ENCODE data around the gene RBM5. TPM values are rescaled to one million over a fixed set of nuclear protein-coding genes. Genes with fewer than 3 reads are reported as not detected.
A peak's percentile ranks its signal among the peaks of the same experiment; 100 is the strongest.

The RBM5 gene
- total and polyA plus RNA-seq, 2 donors from 2014 or later: 51.0 to 149 TPM

- Histone ChIP-seq H3K36me3 (ENCODE audit: control insufficient read depth in 2 of 3, insufficient read depth in 3 of 3, low read length in 3 of 3) (no peaks in the 10 kb centered on the region), H3K27me3 (ENCODE audit: control insufficient read depth, insufficient read depth, low read length) (no peaks in the 10 kb centered on the region), H3K9ac (ENCODE audit: low read length in 3 of 3) (no peak overlapping the region), H3K27ac (ENCODE audit: low read depth in 2 of 2, low read length in 2 of 2) (no peak overlapping the region), H3K4me3 (ENCODE audit: low read length in 3 of 3) (no peak overlapping the region), H3K4me1 (ENCODE audit: control insufficient read depth in 2 of 3, insufficient read depth in 2 of 3, low read depth in 1 of 3, low read length in 3 of 3) (peaks cover 3 to 14% (median 5%) of the 10 kb centered on the region in 3 donors), H3K9me3 (ENCODE audit: control insufficient read depth in 2 of 3, insufficient read depth in 1 of 3, low read length in 3 of 3) (no peaks in the 10 kb centered on the region)
- no peak for TF ChIP-seq CTCF (IDR thresholded peaks at IDR 0.05; ENCODE audit: borderline replicate concordance, extremely low read depth, insufficient read depth)
- DNase-seq: no peak
- intact Hi-C loops (cut with DNase I): no loop called here
- no peak for FAIRE-seq
Measured at GRCh38 chr3:50133283-50133615, 44.5 kb downstream of the RBM5 start.

- H3K4me1 ChIP-seq (ENCODE audit: control insufficient read depth in 2 of 3, insufficient read depth in 2 of 3, low read depth in 1 of 3, low read length in 3 of 3): peaks cover 6 to 17% (median 9%) of the 10 kb centered on the region in 3 donors
- FAIRE-seq: no peak
Measured at GRCh38 chr3:50134367-50134766, 45.6 kb downstream of the RBM5 start.

GRCh38 chr3:50135964-50136363 is 47.2 kb downstream of the RBM5 start:
- Histone ChIP-seq H3K27me3 (ENCODE audit: control insufficient read depth, insufficient read depth, low read length) (no peaks in the 10 kb centered on the region), H3K36me3 (ENCODE audit: control insufficient read depth in 2 of 3, insufficient read depth in 3 of 3, low read length in 3 of 3) (no peaks in the 10 kb centered on the region), H3K9ac (ENCODE audit: low read length in 3 of 3) (no peak overlapping the region), H3K4me1 (ENCODE audit: control insufficient read depth in 2 of 3, insufficient read depth in 2 of 3, low read depth in 1 of 3, low read length in 3 of 3) (peaks cover 6 to 17% (median 14%) of the 10 kb centered on the region in 3 donors), H3K9me3 (ENCODE audit: control insufficient read depth in 2 of 3, insufficient read depth in 1 of 3, low read length in 3 of 3) (no peaks in the 10 kb centered on the region), H3K4me3 (ENCODE audit: low read length in 3 of 3) (no peak overlapping the region), H3K27ac (ENCODE audit: low read depth in 2 of 2, low read length in 2 of 2) (no peak overlapping the region)
- TF ChIP-seq CTCF (IDR thresholded peaks at IDR 0.05; ENCODE audit: borderline replicate concordance, extremely low read depth, insufficient read depth): no peak
- FAIRE-seq (no peak), DNase-seq (peak in 1 of 5 donors; percentile 50)
- intact Hi-C loops (cut with DNase I): no loop called here

More at GRCh38 chr3:50134367-50134766, 45.6 kb downstream of the RBM5 start:
- H3K9me3 ChIP-seq (ENCODE audit: control insufficient read depth in 2 of 3, insufficient read depth in 1 of 3, low read length in 3 of 3): no peaks in the 10 kb centered on the region
- peak in 1 of 5 donors; percentile 39 for DNase-seq
- H3K27ac ChIP-seq (ENCODE audit: low read depth in 2 of 2, low read length in 2 of 2): no peak overlapping the region
- H3K4me3 ChIP-seq (ENCODE audit: low read length in 3 of 3): no peak overlapping the region
- intact Hi-C loops (cut with DNase I): no loop called here
- H3K27me3 ChIP-seq (ENCODE audit: control insufficient read depth, insufficient read depth, low read length): no peaks in the 10 kb centered on the region
- TF ChIP-seq CTCF (IDR thresholded peaks at IDR 0.05; ENCODE audit: borderline replicate concordance, extremely low read depth, insufficient read depth): no peak
- H3K9ac ChIP-seq (ENCODE audit: low read length in 3 of 3): no peak overlapping the region
- no peaks in the 10 kb centered on the region for H3K36me3 ChIP-seq (ENCODE audit: control insufficient read depth in 2 of 3, insufficient read depth in 3 of 3, low read length in 3 of 3)
